Testis (tissue), 3 donors: ENCODE data around the gene KHNYN. TPM values are rescaled to one million over a fixed set of nuclear protein-coding genes. Genes with fewer than 3 reads are reported as not detected.
A peak's percentile ranks its signal among the peaks of the same experiment; 100 is the strongest.

Experiments
- DNase-seq: peaks from one replicate; pipeline ENCODE4 v3.0.0-alpha.2; 2019
- H3K27ac ChIP-seq, 2 donors: fragments of 200-600 bp; sonication (generic); one replicate each; pipeline ENCODE4 v1.5.1; 2019
- H3K27me3 ChIP-seq: fragments of 200-600 bp; sonication (generic); one replicate; pipeline ENCODE4 v1.5.1; 2019
- H3K36me3 ChIP-seq: fragments of 200-600 bp; sonication (generic); one replicate; pipeline ENCODE4 v1.5.1; 2017; ENCODE audit warnings: low read depth; ENCODE audit errors: missing control alignments
- H3K4me1 ChIP-seq: fragments of 200-600 bp; sonication (generic); one replicate; pipeline ENCODE4 v1.5.1; 2019
- H3K4me3 ChIP-seq, 2 donors: fragments of 200-600 bp; sonication (generic); one replicate each; pipeline ENCODE4 v1.5.1; 2017 to 2019
- H3K9me3 ChIP-seq: fragments of 200-600 bp; sonication (generic); one replicate; pipeline ENCODE4 v1.5.1; 2017
- POLR2A ChIP-seq: fragments of 450-650 bp; IDR thresholded peaks from one replicate; pipeline ENCODE4 v1.6.1; 2017; ENCODE audit warnings: antibody characterized with exemption, mild to moderate bottlenecking, moderate library complexity
- WGBS, 2 donors: methylation state at CpG; one replicate each; pipeline ENCODE4 v1.1.5; 2018; 5-methylcytosine and 5-hydroxymethylcytosine counted together
- intact Hi-C: fragments of 100-400 bp; cut with DNase I; formaldehyde crosslinking; loops from one replicate; pipeline ENCODE4 v1.15.1; 2023; ENCODE audit warnings: low total_unique reads
- polyA plus RNA-seq: library from polyadenylated mRNA; stranded (reverse); fragments of 350-450 nt; fragmentation: Illumina TruSeq; extraction: RNeasy Lipid Tissue Mini Kit (QIAGEN cat#74804); gene quantifications from one replicate; pipeline ENCODE4 v1.2.3, GENCODE V29; 2014; ENCODE audit warnings: low read depth, low replicate concordance; ENCODE audit not compliant: insufficient read depth
- total RNA-seq, 2 donors: library from RNA; depleted of rRNA; stranded (reverse); fragments of >200 nt; gene quantifications; one replicate each; pipeline ENCODE4 v1.2.3, GENCODE V29; 2016
- TF ChIP-seq, protein P1 (sequence below), 3 experiments: fragments of 450-650 bp in 2 of 3; fragments of 200-600 bp in 1 of 3; sonication (generic) in 1 of 3; IDR thresholded peaks; one replicate each; pipeline ENCODE4 v1.5.1; 2016 to 2019; ENCODE audit warnings: antibody characterized with exemption in 3 of 3, mild to moderate bottlenecking in 2 of 3, moderate library complexity in 1 of 3

Gene KHNYN
- total and polyA plus RNA-seq, 3 donors from 2014 or later: 27.9 to 66.0 (median 52.0) TPM

DNA sequence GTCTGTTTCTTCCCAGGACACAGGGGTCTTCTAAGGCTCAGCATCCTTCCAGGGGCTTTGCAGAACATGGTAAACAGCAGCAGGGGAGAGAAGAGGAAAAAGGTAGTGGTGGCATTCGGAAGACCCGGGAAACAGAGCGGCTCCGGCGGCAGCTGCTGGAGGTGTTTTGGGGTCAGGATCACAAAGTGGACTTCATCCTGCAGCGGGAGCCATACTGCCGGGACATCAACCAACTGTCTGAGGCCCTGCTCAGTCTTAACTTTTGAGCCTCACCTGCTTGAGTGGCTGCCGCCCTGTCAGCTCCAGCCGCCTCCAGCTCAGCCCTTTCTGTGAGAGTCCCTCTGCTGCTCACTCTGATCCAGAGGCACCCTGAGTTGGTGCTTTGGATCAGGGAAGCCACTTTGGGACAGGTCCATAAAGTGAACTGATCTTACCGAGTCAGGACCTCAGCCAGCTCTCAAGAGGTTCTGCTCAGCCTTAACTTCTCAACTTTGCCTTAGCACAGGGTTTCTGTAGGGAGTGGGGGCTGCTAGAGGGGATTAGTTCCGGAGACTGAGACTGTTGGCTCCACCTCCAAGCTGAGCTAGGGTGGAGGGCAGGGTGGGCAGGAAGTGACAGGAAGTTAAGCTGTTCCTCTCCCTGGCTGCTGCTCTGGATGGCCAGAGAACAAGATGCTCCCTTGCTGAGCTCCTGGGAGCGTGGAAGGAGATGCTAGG, 7.4 kb downstream of the KHNYN start:
- peaks cover 25% of the 10 kb centered on the region for H3K4me1 ChIP-seq
- H3K9me3 ChIP-seq: no peaks in the 10 kb centered on the region
- WGBS, 2 donors: 66 to 69% methylated on average over 10 to 12 of the region's 12 CpGs
- no peaks in the 10 kb centered on the region for H3K27me3 ChIP-seq
- no peak overlapping the region for H3K4me3 ChIP-seq
- H3K36me3 ChIP-seq: no peaks in the 10 kb centered on the region
- H3K27ac ChIP-seq: peak overlapping the region in 1 of 2 donors; percentile 21
- no peak for TF ChIP-seq POLR2A
- TF ChIP-seq, protein P1, sequence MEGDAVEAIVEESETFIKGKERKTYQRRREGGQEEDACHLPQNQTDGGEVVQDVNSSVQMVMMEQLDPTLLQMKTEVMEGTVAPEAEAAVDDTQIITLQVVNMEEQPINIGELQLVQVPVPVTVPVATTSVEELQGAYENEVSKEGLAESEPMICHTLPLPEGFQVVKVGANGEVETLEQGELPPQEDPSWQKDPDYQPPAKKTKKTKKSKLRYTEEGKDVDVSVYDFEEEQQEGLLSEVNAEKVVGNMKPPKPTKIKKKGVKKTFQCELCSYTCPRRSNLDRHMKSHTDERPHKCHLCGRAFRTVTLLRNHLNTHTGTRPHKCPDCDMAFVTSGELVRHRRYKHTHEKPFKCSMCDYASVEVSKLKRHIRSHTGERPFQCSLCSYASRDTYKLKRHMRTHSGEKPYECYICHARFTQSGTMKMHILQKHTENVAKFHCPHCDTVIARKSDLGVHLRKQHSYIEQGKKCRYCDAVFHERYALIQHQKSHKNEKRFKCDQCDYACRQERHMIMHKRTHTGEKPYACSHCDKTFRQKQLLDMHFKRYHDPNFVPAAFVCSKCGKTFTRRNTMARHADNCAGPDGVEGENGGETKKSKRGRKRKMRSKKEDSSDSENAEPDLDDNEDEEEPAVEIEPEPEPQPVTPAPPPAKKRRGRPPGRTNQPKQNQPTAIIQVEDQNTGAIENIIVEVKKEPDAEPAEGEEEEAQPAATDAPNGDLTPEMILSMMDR (IDR thresholded peaks at IDR 0.05): no peak
- intact Hi-C loops: no loop called here
- DNase-seq: no peak

DNA sequence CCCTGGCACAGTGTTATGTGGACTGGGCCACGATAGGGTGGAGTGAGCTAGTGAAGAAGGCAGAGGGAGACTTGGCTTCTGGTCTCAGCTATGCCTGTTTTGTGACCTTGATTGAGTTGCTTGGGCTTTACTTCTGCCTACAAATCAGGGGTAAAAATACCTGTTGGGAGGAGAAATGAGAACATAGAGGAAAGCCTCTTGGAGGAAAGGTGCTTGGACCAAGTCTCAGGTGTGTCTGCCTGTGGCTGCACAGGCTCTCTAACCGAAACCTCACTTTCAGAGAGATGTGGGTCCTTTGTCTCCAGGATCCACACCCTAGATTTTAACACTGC, 7.9 kb downstream of the KHNYN start:
- 51 to 54% methylated on average over 2 of the region's 2 CpGs for WGBS, 2 donors
- H3K36me3 ChIP-seq: no peaks in the 10 kb centered on the region
- intact Hi-C loops: no loop called here

DNA sequence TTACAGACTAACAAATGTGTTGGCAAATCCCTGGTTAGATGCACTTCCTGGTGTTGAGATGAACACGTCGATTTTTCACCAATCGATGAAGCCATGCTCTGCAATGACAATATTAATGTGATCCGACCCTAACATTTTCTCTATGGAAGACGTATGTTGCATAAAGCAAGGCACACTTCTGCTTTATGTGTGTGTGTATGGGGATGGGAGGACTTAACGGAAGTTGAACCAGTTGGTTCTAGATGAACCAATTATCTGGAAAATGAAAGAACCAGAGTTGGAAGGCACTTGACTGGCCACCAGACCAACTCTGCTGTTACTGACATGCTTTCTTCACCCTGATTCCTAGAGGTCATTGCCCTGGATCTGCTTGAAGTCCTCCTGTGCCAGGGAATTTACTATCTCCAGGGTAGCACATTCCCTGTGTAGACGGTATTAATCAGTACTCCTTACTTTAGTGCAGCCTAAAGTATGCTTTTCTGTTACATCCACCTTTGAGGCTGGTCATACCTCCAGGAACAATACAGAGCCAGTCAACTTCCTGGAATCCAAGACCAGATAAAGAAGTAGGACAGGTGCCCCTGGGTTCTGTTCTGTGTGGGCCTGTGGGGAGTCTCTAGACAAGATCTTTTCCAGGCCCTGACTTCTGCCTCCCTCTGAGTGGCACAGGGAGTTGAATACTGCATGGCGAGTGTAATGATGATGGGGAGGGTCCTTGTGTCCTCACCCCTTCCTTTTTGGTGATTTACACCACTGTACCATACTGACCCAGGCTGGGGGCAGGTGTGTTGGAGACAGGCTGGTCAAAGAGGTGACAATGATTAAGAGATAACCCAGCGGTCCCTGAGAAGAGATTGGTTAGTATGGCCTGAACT, 8.7 kb downstream of the KHNYN start:
- no peaks in the 10 kb centered on the region for H3K27me3 ChIP-seq
- H3K36me3 ChIP-seq: no peaks in the 10 kb centered on the region
- peak overlapping the region in 1 of 2 donors; percentile 21 for H3K27ac ChIP-seq
- H3K4me1 ChIP-seq: peaks cover 22% of the 10 kb centered on the region
- TF ChIP-seq, protein P1 (IDR thresholded peaks at IDR 0.05): no peak
- TF ChIP-seq POLR2A: no peak
- WGBS, 2 donors: 61 to 68% methylated on average over 9 of the region's 9 CpGs
- no peak for DNase-seq
- intact Hi-C loops: no loop called here
- no peaks in the 10 kb centered on the region for H3K9me3 ChIP-seq
- H3K4me3 ChIP-seq: no peak overlapping the region

More for the DNA sequence above, 7.9 kb downstream of the KHNYN start:
- Histone ChIP-seq H3K27me3 (no peaks in the 10 kb centered on the region), H3K9me3 (no peaks in the 10 kb centered on the region), H3K27ac (peak overlapping the region in 1 of 2 donors; percentile 21), H3K4me1 (peaks cover 22% of the 10 kb centered on the region), H3K4me3 (no peak overlapping the region)
- no peak for DNase-seq
- TF ChIP-seq POLR2A: no peak
- TF ChIP-seq, protein P1 (IDR thresholded peaks at IDR 0.05): no peak

DNA sequence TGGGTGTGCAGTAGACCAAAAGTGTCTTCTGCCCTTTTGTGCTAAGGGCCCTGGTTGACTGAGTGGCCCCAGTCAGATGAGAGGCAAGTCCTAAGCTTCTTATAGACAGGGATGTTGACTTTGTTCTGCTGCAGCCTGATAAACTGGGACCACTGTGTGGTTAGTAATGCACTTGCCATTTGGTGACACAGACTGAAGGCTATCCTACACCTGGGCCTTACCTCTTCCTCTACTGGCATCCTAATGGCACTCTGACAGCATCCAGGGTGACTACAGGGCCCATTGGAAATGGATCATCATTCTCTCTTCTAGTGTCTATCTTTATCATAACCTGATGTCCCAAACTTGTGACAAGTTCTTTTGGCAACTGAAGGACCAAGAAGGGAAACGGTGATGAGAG, 9.5 kb downstream of the KHNYN start:
- Histone ChIP-seq H3K4me1 (peaks cover 22% of the 10 kb centered on the region), H3K36me3 (no peaks in the 10 kb centered on the region), H3K4me3 (no peak overlapping the region), H3K27me3 (no peaks in the 10 kb centered on the region), H3K27ac (no peak overlapping the region), H3K9me3 (no peaks in the 10 kb centered on the region)
- intact Hi-C loops: no loop called here
- no peak for TF ChIP-seq POLR2A
- TF ChIP-seq, protein P1 (IDR thresholded peaks at IDR 0.05): no peak
- DNase-seq: no peak
- WGBS, 2 donors: 61 to 62% methylated on average over 1 of the region's 1 CpG
